ENCODE data around the gene DMD.

DNA sequence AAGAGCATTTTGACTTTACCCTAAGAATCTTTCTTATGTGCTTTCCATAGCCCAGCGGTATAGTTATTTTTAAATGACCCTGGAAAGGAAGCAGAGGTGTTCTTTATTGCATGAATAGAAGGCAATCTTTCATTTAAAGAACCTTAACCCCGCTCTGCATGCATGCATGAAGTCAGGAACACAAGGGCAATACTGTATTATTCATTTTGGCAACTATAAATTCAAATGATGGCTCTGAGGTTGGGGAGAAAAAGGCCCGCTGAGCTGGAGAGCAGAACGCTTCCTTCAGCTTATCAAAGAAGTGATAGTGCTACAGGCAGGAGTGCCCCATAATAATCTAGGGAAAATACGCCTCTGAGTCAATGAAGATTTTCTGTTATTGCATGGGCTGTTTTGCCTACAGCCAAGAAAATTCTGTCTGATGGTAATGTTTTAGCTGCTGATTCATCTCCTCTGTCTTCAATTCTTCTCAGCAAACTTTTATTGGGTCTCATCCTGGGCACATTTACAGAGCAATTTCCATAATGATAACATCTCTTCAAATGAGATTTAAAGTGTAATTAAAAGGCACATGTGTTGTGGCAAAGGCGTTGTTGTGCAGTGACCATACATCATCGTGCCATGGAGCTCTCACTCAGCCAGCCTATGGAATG lies 1687.3 kb downstream of the DMD start:
- no peak for TF ChIP-seq POLR2AphosphoS5 (IDR thresholded peaks at IDR 0.05; ENCODE audit: low read depth, low read length)
- TF ChIP-seq, protein P1, sequence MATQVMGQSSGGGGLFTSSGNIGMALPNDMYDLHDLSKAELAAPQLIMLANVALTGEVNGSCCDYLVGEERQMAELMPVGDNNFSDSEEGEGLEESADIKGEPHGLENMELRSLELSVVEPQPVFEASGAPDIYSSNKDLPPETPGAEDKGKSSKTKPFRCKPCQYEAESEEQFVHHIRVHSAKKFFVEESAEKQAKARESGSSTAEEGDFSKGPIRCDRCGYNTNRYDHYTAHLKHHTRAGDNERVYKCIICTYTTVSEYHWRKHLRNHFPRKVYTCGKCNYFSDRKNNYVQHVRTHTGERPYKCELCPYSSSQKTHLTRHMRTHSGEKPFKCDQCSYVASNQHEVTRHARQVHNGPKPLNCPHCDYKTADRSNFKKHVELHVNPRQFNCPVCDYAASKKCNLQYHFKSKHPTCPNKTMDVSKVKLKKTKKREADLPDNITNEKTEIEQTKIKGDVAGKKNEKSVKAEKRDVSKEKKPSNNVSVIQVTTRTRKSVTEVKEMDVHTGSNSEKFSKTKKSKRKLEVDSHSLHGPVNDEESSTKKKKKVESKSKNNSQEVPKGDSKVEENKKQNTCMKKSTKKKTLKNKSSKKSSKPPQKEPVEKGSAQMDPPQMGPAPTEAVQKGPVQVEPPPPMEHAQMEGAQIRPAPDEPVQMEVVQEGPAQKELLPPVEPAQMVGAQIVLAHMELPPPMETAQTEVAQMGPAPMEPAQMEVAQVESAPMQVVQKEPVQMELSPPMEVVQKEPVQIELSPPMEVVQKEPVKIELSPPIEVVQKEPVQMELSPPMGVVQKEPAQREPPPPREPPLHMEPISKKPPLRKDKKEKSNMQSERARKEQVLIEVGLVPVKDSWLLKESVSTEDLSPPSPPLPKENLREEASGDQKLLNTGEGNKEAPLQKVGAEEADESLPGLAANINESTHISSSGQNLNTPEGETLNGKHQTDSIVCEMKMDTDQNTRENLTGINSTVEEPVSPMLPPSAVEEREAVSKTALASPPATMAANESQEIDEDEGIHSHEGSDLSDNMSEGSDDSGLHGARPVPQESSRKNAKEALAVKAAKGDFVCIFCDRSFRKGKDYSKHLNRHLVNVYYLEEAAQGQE (IDR thresholded peaks at IDR 0.05; ENCODE audit: insufficient read depth in 1 of 2, low read depth in 2 of 2, low read length in 2 of 2), result no peak
- no peak for TF ChIP-seq TAF1 (IDR thresholded peaks at IDR 0.05; ENCODE audit: borderline replicate concordance, insufficient read depth, low read length)
- TF ChIP-seq SIN3A (IDR thresholded peaks at IDR 0.05; ENCODE audit: borderline replicate concordance, insufficient read depth, low read length), result no peak
- TF ChIP-seq FOXP2 (optimal IDR thresholded peaks at IDR 0.05; ENCODE audit: borderline replicate concordance, extremely low read depth, extremely low read length, insufficient read depth), result no peak
